Colon (tissue), 2 donors: ENCODE data around the gene CLIC4.
"Not testable (repeated sequence)": the region's sequence is repeated elsewhere in the genome, so short reads cannot be mapped to it uniquely, and the experiment has no call there.

Experiments used
- FAIRE-seq: peaks from 2 replicates; lab custom pipeline; 2012; peaks lifted over from hg19 to GRCh38; lab: Jason Lieb, UNC
- donor health status: control.
- donor health status: control.

CLIC4 gene

DNA sequence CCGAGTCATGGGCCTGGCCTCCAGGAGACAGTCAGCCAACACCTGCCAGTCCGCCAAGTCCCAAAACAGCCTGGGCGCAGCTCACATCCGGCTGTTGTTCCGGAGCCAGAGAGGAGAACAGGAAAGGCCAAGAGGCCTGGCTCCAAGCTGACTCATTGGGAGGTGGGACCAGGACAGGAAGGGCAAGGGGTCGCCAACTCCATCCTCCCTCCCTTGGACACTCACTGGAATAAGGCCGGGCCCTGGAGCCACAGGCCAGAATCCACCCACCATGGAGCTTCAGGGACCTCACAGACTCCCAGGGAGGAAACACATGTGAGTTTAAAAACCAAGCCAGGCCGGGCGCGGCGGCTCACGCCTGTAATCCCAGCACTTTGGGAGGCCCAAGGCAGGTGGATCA, 25.1 kb upstream of the CLIC4 start:
- FAIRE-seq: no peak

DNA sequence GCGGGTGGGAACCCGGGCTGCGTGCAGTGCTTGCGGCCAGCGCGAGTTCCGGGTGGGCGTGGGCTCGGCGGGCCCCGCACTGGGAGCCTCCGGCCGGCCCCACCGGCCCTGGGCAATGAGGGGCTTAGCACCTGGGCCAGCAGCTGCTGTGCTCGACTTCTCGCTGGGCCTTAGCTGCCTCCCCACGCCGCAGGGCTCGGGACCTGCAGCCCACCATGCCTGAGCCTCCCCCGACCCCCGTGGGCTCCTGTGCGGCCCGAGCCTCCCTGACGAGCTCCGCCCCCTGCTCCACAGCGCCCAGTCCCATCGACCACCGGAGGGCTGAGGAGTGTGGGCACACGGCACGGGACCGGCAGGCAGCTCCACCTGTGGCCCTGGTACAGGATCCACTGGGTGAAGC, 23.7 kb upstream of the CLIC4 start:
- no peak for FAIRE-seq

DNA sequence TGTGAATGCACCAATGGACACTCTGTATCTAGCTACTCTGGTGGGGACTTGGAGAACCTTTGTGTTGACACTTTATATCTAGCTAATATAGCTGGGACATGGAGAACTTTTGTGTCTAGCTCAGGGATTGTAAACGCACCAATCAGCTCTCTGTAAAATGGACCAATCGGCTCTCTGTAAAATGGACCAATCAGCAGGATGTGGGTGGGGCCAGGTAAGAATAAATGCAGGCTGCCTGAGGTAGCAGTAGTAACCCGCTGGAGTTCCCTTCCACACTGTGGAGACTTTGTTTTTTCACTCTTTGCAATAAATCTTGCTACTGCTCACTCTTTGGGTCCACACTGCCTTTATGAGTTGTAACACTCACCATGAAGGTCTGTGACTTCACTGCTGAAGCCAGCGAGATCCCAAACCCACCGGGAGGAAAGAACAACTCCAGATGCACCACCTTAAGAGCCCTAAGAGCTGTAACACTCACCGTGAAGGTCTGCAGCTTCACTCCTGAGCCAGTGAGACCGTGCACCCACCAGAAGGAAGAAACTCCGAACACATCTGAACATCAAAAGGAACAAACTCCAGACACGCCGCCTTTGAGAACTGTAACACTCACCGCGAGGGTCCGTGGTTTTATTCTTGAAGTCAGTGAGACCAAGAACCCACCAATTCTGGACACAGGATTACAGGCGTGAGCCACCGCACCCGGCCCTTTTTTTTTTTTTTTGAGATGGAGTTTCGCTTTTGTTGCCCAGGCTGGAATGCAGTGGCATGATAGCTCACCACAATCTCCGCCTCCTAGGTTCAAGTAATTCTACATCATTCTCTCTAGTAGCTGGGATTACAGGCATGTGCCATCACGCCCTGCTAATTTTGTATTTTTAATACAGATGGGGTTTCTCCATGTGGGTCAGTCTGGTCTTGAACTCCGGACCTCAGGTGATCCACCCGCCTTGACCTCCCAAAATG, 22.9 kb upstream of the CLIC4 start:
- FAIRE-seq: not testable (repeated sequence)

GRCh38 chr1:24724345-24725208, 20.7 kb upstream of the CLIC4 start:
- FAIRE-seq: no peak

GRCh38 chr1:24725209-24725651, 20.0 kb upstream of the CLIC4 start:
- no peak for FAIRE-seq

GRCh38 chr1:24726741-24727140, 18.5 kb upstream of the CLIC4 start:
- FAIRE-seq: no peak

DNA sequence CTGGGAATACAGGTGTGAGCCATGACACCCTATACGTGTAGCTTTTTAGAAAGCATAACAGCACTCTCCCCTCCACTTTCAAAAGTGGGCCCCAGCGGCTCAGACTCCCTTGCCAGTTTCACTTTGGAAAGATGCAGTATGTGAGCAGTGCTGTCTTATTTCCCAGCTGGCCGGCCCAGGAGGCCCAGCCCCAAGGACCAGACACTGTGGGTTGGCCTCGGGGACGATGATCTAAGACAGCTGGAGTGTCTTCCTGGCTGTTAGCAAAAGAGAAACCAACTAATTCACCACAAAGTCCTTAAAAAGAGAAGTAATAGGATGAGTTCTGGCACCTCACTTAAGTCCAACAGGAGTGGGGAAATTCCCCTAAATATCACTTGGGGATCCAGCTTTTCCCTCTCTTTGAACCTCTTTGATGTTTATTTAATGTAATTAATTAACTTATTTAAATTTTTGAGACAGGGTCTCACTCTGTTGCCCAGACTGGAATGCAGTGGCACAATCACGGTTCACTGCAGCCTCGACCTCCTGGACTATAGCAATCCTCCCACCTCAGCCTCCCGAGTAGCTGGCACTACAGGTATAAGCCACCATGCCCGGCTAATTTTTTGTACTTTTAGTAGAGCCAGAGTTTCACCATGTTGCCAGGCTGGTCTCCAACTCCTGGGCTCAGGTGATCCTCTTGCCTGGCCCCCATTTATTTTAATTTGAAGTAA, 17.6 kb upstream of the CLIC4 start:
- FAIRE-seq: no peak

DNA sequence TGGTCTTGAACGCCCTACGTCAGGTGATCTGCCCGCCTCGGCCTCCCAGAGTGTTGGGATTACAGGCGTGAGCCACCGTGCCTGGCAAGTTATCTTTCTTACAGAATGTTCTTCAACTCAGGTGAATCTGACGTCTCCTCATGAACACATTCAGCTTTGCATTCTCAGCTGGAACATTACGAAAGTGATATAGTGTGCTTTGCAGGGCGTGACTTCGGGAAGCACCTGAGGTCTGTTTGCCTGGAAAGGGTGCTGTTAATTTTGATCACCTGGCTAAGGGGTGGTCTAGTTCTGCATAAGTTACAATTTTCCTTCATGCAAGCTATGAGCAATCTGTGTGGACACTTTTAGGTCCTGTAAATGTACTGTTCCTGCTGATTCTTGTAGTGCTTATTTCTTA, 16.3 kb upstream of the CLIC4 start:
- no peak for FAIRE-seq

DNA sequence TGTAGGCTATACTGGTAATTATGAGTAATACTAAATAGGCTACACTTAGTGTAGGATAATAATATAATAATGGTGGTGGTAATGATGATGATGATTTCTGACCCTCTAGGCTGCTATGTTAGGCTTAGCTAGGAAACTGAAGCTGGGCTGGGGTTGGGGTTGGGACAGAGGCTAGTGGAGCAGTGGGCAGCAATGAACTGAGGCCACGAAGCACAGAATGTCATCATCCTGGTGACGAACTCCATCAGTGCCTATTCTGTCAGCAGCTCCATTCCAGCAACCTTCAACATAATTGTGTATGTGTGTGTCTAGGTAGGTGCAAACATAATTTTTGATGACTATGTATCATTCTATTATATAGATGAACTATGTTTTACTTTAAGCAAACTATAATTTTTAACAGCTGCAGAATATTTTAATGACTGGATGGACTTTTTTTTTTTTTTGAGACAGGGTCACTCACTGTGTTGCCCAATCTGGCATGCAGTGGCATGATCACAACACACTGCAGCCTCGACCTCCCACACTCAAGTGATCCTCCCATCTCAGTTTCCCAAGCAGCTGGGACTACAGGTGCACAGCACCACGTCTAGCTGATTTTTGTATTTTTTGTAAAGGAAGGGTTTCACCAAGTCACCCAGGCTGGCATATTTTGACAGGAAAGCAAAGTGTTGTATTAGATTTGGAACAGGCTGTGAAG, 12.9 kb upstream of the CLIC4 start:
- FAIRE-seq: no peak

DNA sequence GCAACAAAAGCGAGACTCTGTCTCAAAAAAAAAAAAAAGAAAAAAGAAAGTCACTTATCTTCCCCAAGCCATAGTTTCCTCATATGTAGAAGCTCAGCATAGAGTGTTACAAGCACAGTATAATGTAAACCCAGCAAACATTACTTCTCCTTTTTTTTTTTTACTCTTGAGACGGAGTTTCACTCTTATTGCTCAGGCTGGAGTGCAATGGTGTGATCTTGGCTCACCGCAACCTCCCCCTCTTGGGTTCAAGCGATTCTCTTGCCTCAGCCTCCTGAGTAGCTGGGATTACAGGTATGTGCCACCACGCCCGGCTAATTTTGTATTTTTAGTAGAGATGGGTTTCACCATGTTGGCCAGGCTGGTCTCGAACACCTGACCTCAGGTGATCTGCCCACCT, 11.9 kb upstream of the CLIC4 start:
- FAIRE-seq: not testable (repeated sequence)

DNA sequence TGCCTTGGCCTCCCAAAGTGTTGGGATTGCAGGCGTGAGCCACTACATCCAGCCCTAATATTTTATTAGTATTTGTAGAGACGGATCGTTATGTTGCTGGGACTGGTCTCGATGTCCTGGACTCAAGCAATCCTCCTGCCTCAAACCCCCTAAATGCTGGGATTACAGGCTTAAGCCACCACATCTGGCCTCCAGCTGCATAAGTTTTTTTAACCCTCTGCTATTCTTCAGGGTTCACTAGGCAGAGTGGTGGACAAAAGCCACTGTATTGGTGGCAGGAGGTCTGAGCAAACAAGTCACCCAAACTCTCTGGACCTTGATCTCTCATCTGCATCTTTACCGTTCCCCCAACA, 10.1 kb upstream of the CLIC4 start:
- FAIRE-seq: no peak

DNA sequence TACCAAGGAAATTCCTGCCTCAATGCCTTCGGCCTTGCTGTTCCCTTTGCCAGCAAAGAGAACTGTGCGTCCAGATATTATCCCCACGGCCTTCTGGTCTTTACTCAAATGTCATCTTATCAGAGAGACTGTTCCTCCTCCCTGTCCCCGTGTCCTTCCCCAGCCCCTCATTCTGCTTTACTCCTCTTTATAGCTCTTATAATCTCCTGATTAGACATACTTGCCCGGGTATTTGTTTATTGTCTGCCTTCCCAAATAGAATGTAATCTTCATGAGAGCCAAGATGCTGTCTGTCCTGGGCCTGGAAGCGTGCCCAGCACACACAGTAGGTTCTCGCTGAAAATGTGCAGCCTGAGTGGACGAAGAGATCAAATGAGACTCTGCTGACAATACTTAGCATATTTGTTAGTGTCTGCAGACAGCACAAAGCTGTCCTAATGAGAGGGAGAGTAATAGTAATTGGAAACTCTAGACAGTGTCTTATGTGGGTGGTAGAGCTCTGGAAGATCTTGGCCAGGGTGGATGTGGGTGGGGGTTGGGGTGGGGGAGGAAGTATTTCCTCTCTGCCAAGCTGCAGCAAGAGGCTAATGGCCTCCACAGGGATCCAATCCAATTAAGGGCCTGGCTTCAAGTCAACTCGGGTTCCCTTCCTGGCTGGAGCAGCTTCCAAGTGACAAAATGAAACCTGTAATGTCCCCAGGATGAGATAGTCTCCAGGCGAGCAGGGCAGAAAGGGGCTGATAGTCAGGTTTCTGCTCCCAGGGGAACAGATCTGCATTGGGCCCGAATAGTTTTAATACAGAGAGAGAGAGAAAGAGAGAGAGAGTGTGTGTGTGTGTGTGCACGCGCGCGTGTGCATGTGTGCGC, 9.5 kb upstream of the CLIC4 start:
- FAIRE-seq: no peak

- no peak for FAIRE-seq
These were observed 7.7 kb upstream of the CLIC4 start for GRCh38 chr1:24737368-24738117.

DNA sequence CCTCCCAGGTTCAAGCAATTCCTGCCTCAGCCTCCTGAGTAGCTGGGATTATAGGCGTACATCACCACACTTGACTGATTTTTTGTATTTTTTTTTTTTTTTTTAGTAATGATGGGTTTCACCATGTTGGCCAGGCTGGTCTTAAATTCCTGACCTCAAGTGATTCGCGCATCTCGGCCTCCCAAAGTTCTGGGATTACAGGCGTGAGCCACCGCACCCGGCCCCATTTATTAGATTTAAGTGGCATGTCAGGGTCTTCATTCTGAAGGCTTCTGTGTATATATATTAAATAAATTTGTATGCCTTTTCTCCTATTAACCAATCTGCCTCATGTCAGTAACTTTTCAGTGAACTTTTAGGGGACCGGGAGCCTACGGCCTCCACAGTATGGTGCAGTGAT, 6.0 kb upstream of the CLIC4 start:
- FAIRE-seq: no peak

GRCh38 chr1:24742090-24742938, 2.9 kb upstream of the CLIC4 start:
- no peak for FAIRE-seq

DNA sequence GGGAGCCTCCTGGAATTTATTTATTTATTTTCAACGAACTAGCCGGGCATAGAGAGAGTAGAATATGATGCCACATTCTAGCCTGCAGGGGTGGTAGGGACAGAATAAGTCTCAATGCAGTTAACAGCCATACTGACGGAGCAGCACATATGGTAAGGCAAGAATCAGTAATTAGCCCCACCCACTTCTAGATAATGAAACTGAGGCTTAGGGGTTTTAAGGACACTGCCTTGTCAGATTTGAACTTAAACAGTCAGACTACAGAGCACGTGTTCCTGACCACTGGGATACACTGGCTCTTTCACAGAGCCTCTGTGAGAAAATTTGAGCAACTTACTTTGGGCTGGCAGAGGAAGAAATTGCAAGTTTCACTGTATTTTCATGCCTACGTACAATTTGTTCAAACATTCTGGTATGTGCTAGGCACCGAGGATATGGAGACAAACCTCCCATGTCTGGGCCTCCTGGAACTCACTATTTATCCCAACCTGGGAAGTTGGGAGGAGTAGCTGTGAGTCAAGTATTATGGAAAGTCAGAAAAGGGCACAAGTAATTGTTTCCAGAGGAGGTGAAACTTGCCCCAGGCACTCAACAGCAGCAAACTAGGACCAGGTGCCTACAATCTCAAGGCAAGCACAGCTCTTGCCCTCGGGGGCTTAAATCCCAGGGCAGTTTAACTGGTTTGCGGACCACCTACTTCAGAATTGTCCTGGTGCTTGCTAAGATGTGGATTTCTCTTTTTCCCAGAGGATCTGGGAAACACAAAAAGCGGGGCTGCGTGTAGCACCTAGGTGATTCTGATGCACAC, 1.6 kb upstream of the CLIC4 start:
- FAIRE-seq: no peak

DNA sequence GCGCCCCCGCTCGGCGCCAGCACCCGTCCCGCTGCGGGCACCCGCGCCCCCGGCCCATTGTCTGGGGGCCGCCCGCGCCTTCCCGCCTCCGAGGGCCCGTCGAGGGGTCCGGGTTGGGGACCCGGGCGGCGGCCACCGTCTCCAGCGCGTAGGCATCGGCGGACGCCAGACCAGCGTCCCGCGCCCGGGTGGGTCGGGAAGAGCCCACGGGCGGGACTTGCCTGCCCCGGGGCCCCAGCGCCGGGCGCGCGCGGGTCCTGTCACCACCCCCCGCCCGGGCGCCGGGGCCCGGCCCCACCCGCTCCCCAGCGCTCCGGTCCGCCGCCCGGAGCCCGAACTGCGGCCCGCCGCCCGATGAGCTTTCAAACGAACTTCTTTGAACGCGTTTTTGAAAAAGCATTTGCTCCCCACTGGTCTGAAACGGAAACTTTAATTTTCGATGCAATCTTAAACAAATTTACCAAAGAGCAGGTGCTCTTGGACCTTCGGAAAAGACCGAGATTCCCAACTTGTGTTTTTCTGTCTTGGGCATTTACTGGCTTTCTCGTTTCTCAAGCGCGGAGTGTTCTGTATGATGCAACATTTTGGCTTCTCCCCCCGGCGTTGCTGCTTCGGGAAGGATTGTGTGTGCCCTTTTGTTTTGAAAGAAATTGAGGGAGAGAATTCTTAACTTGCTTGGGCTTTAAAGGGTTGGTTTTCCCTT, 615 bp downstream of the CLIC4 start:
- FAIRE-seq: no peak
